ENCODE measurements around the gene EXOC2. TPM values are rescaled to one million over a fixed set of nuclear protein-coding genes. Genes with fewer than 3 reads are reported as not detected.

EXOC2 gene
- total RNA-seq, 2 experiments from 2014 or later: 22.5 to 24.8 TPM

DNA sequence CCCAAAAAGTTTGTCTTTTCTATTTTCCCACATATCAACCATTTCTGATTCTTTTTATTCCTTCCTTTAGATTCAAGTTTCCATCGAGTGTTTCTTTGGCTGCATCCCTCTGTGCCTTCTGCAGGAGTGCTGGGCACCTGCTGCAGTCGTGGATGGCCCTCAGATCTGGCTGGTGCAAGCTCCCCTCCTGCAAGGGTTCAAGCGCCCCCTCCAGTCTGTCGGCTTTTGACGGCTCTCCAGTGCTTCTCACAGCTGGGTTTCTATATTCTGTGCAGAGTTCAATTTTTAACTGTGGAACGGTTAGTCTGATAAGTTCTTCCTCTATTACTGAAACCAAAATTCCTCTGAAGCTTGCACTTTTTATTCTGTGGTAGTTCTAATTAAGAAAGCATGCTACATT is 168.1 kb downstream of the EXOC2 start:
- POLR2A ChIA-PET: no interaction called here
- no peak for TF ChIP-seq EZH2phosphoT487 (IDR thresholded peaks at IDR 0.05; ENCODE audit: borderline replicate concordance, low read depth, low read length)
- TF ChIP-seq, protein P1, sequence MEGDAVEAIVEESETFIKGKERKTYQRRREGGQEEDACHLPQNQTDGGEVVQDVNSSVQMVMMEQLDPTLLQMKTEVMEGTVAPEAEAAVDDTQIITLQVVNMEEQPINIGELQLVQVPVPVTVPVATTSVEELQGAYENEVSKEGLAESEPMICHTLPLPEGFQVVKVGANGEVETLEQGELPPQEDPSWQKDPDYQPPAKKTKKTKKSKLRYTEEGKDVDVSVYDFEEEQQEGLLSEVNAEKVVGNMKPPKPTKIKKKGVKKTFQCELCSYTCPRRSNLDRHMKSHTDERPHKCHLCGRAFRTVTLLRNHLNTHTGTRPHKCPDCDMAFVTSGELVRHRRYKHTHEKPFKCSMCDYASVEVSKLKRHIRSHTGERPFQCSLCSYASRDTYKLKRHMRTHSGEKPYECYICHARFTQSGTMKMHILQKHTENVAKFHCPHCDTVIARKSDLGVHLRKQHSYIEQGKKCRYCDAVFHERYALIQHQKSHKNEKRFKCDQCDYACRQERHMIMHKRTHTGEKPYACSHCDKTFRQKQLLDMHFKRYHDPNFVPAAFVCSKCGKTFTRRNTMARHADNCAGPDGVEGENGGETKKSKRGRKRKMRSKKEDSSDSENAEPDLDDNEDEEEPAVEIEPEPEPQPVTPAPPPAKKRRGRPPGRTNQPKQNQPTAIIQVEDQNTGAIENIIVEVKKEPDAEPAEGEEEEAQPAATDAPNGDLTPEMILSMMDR (conservative IDR thresholded peaks at IDR 0.05; ENCODE audit: low read length): peak; percentile 62
- no peaks in the 10 kb centered on the region for H4K20me1 ChIP-seq (ENCODE audit: insufficient read depth, low read length)
- H3K9me2 ChIP-seq (ENCODE audit: insufficient read depth, low read length): no peaks in the 10 kb centered on the region
- CTCF ChIA-PET (ENCODE audit: unreplicated experiment): no interaction called here
- intact Hi-C loops (cut with micrococcal nuclease; ENCODE audit: unreplicated experiment): no loop called here
- H3K4me2 ChIP-seq (ENCODE audit: low read length): no peak overlapping the region
- H3K27ac ChIP-seq (ENCODE audit: low read depth, low read length, poor library complexity, severe bottlenecking): no peak overlapping the region
- H2AFZ ChIP-seq (ENCODE audit: low read length): no peak overlapping the region
- peaks cover 7% of the 10 kb centered on the region; the same call in 1 of the 2 replicates for H3K9me3 ChIP-seq (ENCODE audit: low read length)
- H3K4me3 ChIP-seq (ENCODE audit: low read depth, low read length, poor library complexity, severe bottlenecking): no peak overlapping the region
- H3K79me2 ChIP-seq (ENCODE audit: insufficient read depth, low read depth, low read length): no peaks in the 10 kb centered on the region
- no TSS peak for BruUV-seq (replicated peaks)
- H3K4me1 ChIP-seq (ENCODE audit: insufficient read depth, low read length, poor library complexity, severe bottlenecking): no peaks in the 10 kb centered on the region
- H3K36me3 ChIP-seq (ENCODE audit: insufficient read depth, low read length): peaks cover 9% of the 10 kb centered on the region; the same call in 1 of the 2 replicates
- DNase-seq (ENCODE audit: low spot score): peak; percentile 27

DNA sequence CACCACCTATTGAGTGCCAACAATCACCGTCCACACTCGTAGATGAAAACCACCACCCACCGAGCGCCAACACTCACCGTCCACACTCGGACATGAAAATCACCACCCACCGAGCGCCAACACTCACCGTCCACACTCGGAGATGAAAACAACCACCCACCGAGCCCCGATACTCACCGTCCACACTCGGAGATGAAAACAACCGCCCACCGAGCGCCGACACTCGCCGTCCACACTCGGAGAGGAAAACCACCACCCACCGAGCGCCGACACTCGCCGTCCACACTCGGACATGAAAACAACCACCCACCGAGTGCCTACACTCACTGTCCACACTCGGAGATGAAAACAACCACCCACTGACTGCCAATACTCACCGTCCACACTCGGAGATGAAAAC is 172.1 kb downstream of the EXOC2 start:
- H3K36me3 ChIP-seq (ENCODE audit: insufficient read depth, low read length): peaks cover 9% of the 10 kb centered on the region; the same call in 1 of the 2 replicates
- H3K4me2 ChIP-seq (ENCODE audit: low read length): no peak overlapping the region
- no peak overlapping the region for H2AFZ ChIP-seq (ENCODE audit: low read length)
- H3K27ac ChIP-seq (ENCODE audit: low read depth, low read length, poor library complexity, severe bottlenecking): no peak overlapping the region
- no peaks in the 10 kb centered on the region for H3K4me1 ChIP-seq (ENCODE audit: insufficient read depth, low read length, poor library complexity, severe bottlenecking)
- intact Hi-C loops (cut with micrococcal nuclease; ENCODE audit: unreplicated experiment): no loop called here
- TF ChIP-seq EZH2phosphoT487 (IDR thresholded peaks at IDR 0.05; ENCODE audit: borderline replicate concordance, low read depth, low read length): no peak
- TF ChIP-seq, protein P1 (conservative IDR thresholded peaks at IDR 0.05; ENCODE audit: low read length): no peak
- no peak for DNase-seq (ENCODE audit: low spot score)
- no peak overlapping the region for H3K4me3 ChIP-seq (ENCODE audit: low read depth, low read length, poor library complexity, severe bottlenecking)
- H3K9me2 ChIP-seq (ENCODE audit: insufficient read depth, low read length): no peaks in the 10 kb centered on the region
- ChIA-PET POLR2A (no interaction called here), CTCF (ENCODE audit: unreplicated experiment) (no interaction called here)
- no peaks in the 10 kb centered on the region for H4K20me1 ChIP-seq (ENCODE audit: insufficient read depth, low read length)
- no peaks in the 10 kb centered on the region for H3K79me2 ChIP-seq (ENCODE audit: insufficient read depth, low read depth, low read length)
- no TSS peak for BruUV-seq (replicated peaks)
- H3K9me3 ChIP-seq (ENCODE audit: low read length): peaks cover 13% of the 10 kb centered on the region; the same call in 1 of the 2 replicates

GRCh38 chr6:518218-518617 is 174.7 kb downstream of the EXOC2 start:
- H4K20me1 ChIP-seq (ENCODE audit: insufficient read depth, low read length): no peaks in the 10 kb centered on the region
- no peaks in the 10 kb centered on the region for H3K9me2 ChIP-seq (ENCODE audit: insufficient read depth, low read length)
- no TSS peak for BruUV-seq (replicated peaks)
- no peak for DNase-seq (ENCODE audit: low spot score)
- H3K4me1 ChIP-seq (ENCODE audit: insufficient read depth, low read length, poor library complexity, severe bottlenecking): no peaks in the 10 kb centered on the region
- H3K4me3 ChIP-seq (ENCODE audit: low read depth, low read length, poor library complexity, severe bottlenecking): no peak overlapping the region
- no peaks in the 10 kb centered on the region for H3K79me2 ChIP-seq (ENCODE audit: insufficient read depth, low read depth, low read length)
- peaks cover 13% of the 10 kb centered on the region; the same call in 1 of the 2 replicates for H3K9me3 ChIP-seq (ENCODE audit: low read length)
- no peak overlapping the region for H3K27ac ChIP-seq (ENCODE audit: low read depth, low read length, poor library complexity, severe bottlenecking)
- TF ChIP-seq, protein P1 (conservative IDR thresholded peaks at IDR 0.05; ENCODE audit: low read length): no peak
- no peak for TF ChIP-seq EZH2phosphoT487 (IDR thresholded peaks at IDR 0.05; ENCODE audit: borderline replicate concordance, low read depth, low read length)
- ChIA-PET CTCF (ENCODE audit: unreplicated experiment) (no interaction called here), POLR2A (no interaction called here)
- H2AFZ ChIP-seq (ENCODE audit: low read length): no peak overlapping the region
- intact Hi-C loops (cut with micrococcal nuclease; ENCODE audit: unreplicated experiment): no loop called here
- no peak overlapping the region for H3K4me2 ChIP-seq (ENCODE audit: low read length)
- H3K36me3 ChIP-seq (ENCODE audit: insufficient read depth, low read length): peaks cover 9% of the 10 kb centered on the region; the same call in 1 of the 2 replicates

All from OCI-LY7 (cell line).